GM18502 (cell line): ENCODE data around the gene EBF3.

Source experiments
- ATAC-seq: cut with Tn5 transposase; IDR thresholded peaks from one replicate; pipeline ENCODE4 v1.9.1; 2021; ENCODE audit warnings: mild to moderate bottlenecking; ENCODE audit not compliant: unreplicated experiment, poor library complexity

Gene EBF3

GRCh38 chr10:129845111-129845753 is 118.8 kb downstream of the EBF3 start:
- no peak for ATAC-seq

GRCh38 chr10:129844216-129844766 is 119.8 kb downstream of the EBF3 start:
- no peak for ATAC-seq

- ATAC-seq = no peak
These were observed 120.4 kb downstream of the EBF3 start for GRCh38 chr10:129843702-129844101.

- no peak for ATAC-seq
These were observed 120.9 kb downstream of the EBF3 start for GRCh38 chr10:129843131-129843541.

- no peak for ATAC-seq
These were observed 122.0 kb downstream of the EBF3 start for GRCh38 chr10:129842031-129842430.

- no peak for ATAC-seq
These were observed 122.5 kb downstream of the EBF3 start for GRCh38 chr10:129841590-129841989.

GRCh38 chr10:129841071-129841470 is 123.0 kb downstream of the EBF3 start:
- no peak for ATAC-seq

GRCh38 chr10:129840196-129840590 is 123.9 kb downstream of the EBF3 start:
- ATAC-seq = no peak

GRCh38 chr10:129839285-129840195 is 124.5 kb downstream of the EBF3 start:
- ATAC-seq = no peak

GRCh38 chr10:129838794-129839193 is 125.3 kb downstream of the EBF3 start:
- ATAC-seq = no peak

GRCh38 chr10:129837909-129838582 is 126.0 kb downstream of the EBF3 start:
- ATAC-seq = no peak

- no peak for ATAC-seq
These were observed 127.8 kb downstream of the EBF3 start for GRCh38 chr10:129836253-129836652.

- no peak for ATAC-seq
These were observed 129.9 kb downstream of the EBF3 start for GRCh38 chr10:129833994-129834739.

GRCh38 chr10:129833468-129833950 is 130.6 kb downstream of the EBF3 start:
- ATAC-seq = no peak

- ATAC-seq = no peak
These were observed 131.3 kb downstream of the EBF3 start for GRCh38 chr10:129832573-129833467.

- no peak for ATAC-seq
These were observed 132.9 kb downstream of the EBF3 start for GRCh38 chr10:129831150-129831549.

GRCh38 chr10:129825826-129826225 is 138.2 kb downstream of the EBF3 start:
- no peak for ATAC-seq

GRCh38 chr10:129825221-129825620 is 138.9 kb downstream of the EBF3 start:
- ATAC-seq = no peak

GRCh38 chr10:129820451-129820850 is 143.6 kb downstream of the EBF3 start:
- ATAC-seq = no peak
